HepG2 (cell line): ENCODE data around the gene CEP20. TPM values are rescaled to one million over a fixed set of nuclear protein-coding genes. Genes with fewer than 3 reads are reported as not detected.
A peak's percentile ranks its signal among the peaks of the same experiment; 100 is the strongest.

ENCODE experiments used
- ATAC-seq: fragments of 200-7000 bp; cut with Tn5 transposase; 3 replicates; pipeline ENCODE4 v1.9.1; 2020; ENCODE audit warnings: mild to moderate bottlenecking, moderate library complexity
- BruUV-seq: library from RNA; stranded (reverse); fragments of 400-500 nt; replicated peaks from 2 replicates; lab custom pipeline; 2021; lab: Mats Ljungman, UMichigan
- CTCF ChIA-PET: fragments of 300-600 bp; formaldehyde crosslinking; extraction: SDS; loops from one replicate; lab custom pipeline; 2021; ENCODE audit warnings: low total read pairs, inconsistent platforms, low intra/inter-chr PET ratio; lab: Yijun Ruan, JAX
- POLR2A ChIA-PET: fragments of 350-600 bp; sonication (Branson Sonifier 250); formaldehyde crosslinking; loops from one replicate; lab custom pipeline; 2020; ENCODE audit warnings: antibody characterized with exemption, inconsistent platforms; lab: Yijun Ruan, JAX
- DNase-seq: peaks from one replicate; pipeline ENCODE4 v3.0.0-alpha.2; 2015; ENCODE audit warnings: low spot score
- FAIRE-seq: peaks from 3 replicates; lab custom pipeline; 2011; peaks lifted over from hg19 to GRCh38; lab: Jason Lieb, UNC
- H2AFZ ChIP-seq: one replicate; pipeline ENCODE4 v1.6.1; 2011; ENCODE audit warnings: low read length, inconsistent platforms
- H3K27ac ChIP-seq: fragments of 300-600 bp; 3 replicates; pipeline ENCODE4 v1.8.0; 2011; ENCODE audit warnings: mixed run types, mild to moderate bottlenecking, mixed read lengths, low read length, inconsistent platforms; ENCODE audit not compliant: insufficient read depth; ENCODE audit errors: extremely low read length
- H3K27me3 ChIP-seq, 2 experiments: fragments of 200-600 bp in 1 of 2; 2 replicates in 1 of 2; 3 replicates in 1 of 2; pipeline versions ENCODE4 v1.6.0 to v1.8.0; 2011; ENCODE audit warnings: low read length in 2 of 2, mild to moderate bottlenecking in 2 of 2, moderate library complexity in 2 of 2, inconsistent platforms in 1 of 2; ENCODE audit not compliant: insufficient read depth in 2 of 2, control insufficient read depth in 1 of 2
- H3K36me3 ChIP-seq, 2 experiments: fragments of 200-600 bp in 1 of 2; replicated peaks in 1 of 2; 2 replicates in 1 of 2; 3 replicates in 1 of 2; pipeline versions ENCODE4 v1.5.1 to v1.8.0; 2011; ENCODE audit warnings: low read length in 2 of 2, inconsistent platforms in 1 of 2; ENCODE audit not compliant: insufficient read depth in 2 of 2, control insufficient read depth in 1 of 2
- H3K4me1 ChIP-seq: 2 replicates; pipeline ENCODE4 v1.5.1; 2012; ENCODE audit warnings: low read length, inconsistent platforms; ENCODE audit not compliant: insufficient read depth
- H3K4me2 ChIP-seq: 2 replicates; pipeline ENCODE4 v1.6.0; 2011; ENCODE audit warnings: low read depth, low read length, inconsistent platforms
- H3K4me3 ChIP-seq, 3 experiments: fragments of 200-600 bp in 1 of 3; sonication (generic), shearing (Covaris generic) in 1 of 3; replicated peaks in 1 of 3; 2 replicates each; pipeline ENCODE4 v1.5.1; 2011 to 2016; ENCODE audit warnings: low read length in 3 of 3, inconsistent platforms in 2 of 3, low read depth in 2 of 3, mild to moderate bottlenecking in 2 of 3, control low read depth in 1 of 3, mixed read lengths in 1 of 3; ENCODE audit not compliant: insufficient read depth in 1 of 3
- H3K79me2 ChIP-seq: one replicate; pipeline ENCODE4 v1.6.1; 2011; ENCODE audit warnings: low read length, inconsistent platforms; ENCODE audit not compliant: insufficient read depth
- H3K9ac ChIP-seq: 2 replicates; pipeline ENCODE4 v1.6.0; 2011; ENCODE audit warnings: mild to moderate bottlenecking, low read depth, low read length, inconsistent platforms; ENCODE audit not compliant: insufficient read depth
- H3K9me3 ChIP-seq: 2 replicates; pipeline ENCODE4 v1.5.1; 2012; ENCODE audit warnings: mild to moderate bottlenecking, low read length
- H4K20me1 ChIP-seq: 2 replicates; pipeline ENCODE4 v1.6.0; 2011; ENCODE audit warnings: inconsistent platforms, mild to moderate bottlenecking, low read length, moderate library complexity; ENCODE audit not compliant: insufficient read depth
- HIVEP1 ChIP-seq: sonication (generic); formaldehyde crosslinking; IDR thresholded peaks from 2 replicates; pipeline ENCODE4 v1.4.0; 2020; ENCODE audit warnings: mild to moderate bottlenecking, missing genetic modification reagents
- PITX1 ChIP-seq: sonication (generic); formaldehyde crosslinking; IDR thresholded peaks from 2 replicates; pipeline ENCODE4 v1.5.1; 2020; ENCODE audit warnings: mild to moderate bottlenecking, missing genetic modification reagents
- RXRB ChIP-seq: IDR thresholded peaks from 2 replicates; pipeline ENCODE4 v1.6.1; 2016; ENCODE audit warnings: borderline replicate concordance, missing genetic modification reagents, missing compliant biosample characterization
- TMF1 ChIP-seq: sonication (generic); formaldehyde crosslinking; IDR thresholded peaks from 2 replicates; pipeline ENCODE4 v1.8.1; 2022; ENCODE audit warnings: low read depth, missing genetic modification reagents
- ZFP90 ChIP-seq: sonication (generic); formaldehyde crosslinking; IDR thresholded peaks from 2 replicates; pipeline ENCODE4 v1.8.0; 2022; ENCODE audit warnings: missing genetic modification reagents, mild to moderate bottlenecking, inconsistent platforms, borderline replicate concordance
- ZNF382 ChIP-seq: sonication (generic); formaldehyde crosslinking; IDR thresholded peaks from 2 replicates; pipeline ENCODE4 v1.5.0; 2020; ENCODE audit warnings: missing genetic modification reagents, mild to moderate bottlenecking, borderline replicate concordance
- WGBS: methylation state at CpG from one replicate; pipeline ENCODE4 v1.1.6; 2017; ENCODE audit warnings: low lambda C conversion rate; 5-methylcytosine and 5-hydroxymethylcytosine counted together
- in situ Hi-C: cut with HindIII; loops from 2 replicates; pipeline ENCODE4 v1.10.0; 2017; ENCODE audit warnings: low pct_unique_long_range_greater_than_20kb; ENCODE audit not compliant: extremely low pct_ligation_motif_present
- intact Hi-C: fragments of 100-400 bp; cut with micrococcal nuclease; formaldehyde crosslinking; loops from one replicate; pipeline ENCODE4 v1.10.0; 2022; ENCODE audit not compliant: unreplicated experiment
- polyA plus RNA-seq, 8 experiments: library from polyadenylated mRNA; depleted of rRNA in 3 of 8; stranded (reverse) in 7 of 8; unstranded in 1 of 8; fragments of >200 nt; fragmentation: Illumina TruSeq in 4 of 8; extraction: Trizol in 4 of 8; gene quantifications; 2 replicates each; pipeline versions ENCODE4 v1.2.1 to v1.2.3, GENCODE V29; 2011 to 2016; ENCODE audit warnings: low read depth in 4 of 8, missing spikeins in 1 of 8, mixed read lengths in 1 of 8; ENCODE audit not compliant: insufficient read depth in 1 of 8
- total RNA-seq, 5 experiments: library from RNA; depleted of rRNA; stranded (reverse); fragments of >200 nt; fragmentation: Illumina TruSeq; extraction: Trizol; gene quantifications; 2 replicates each; pipeline ENCODE4 v1.2.3, GENCODE V29; 2016; ENCODE audit warnings: low read depth in 1 of 5
- TF ChIP-seq, protein P1 (sequence below): sonication (generic); formaldehyde crosslinking; IDR thresholded peaks from 2 replicates; pipeline ENCODE4; 2020; ENCODE audit warnings: missing genetic modification reagents, mild to moderate bottlenecking, borderline replicate concordance
- TF ChIP-seq, protein P2 (sequence below): IDR thresholded peaks from 2 replicates; pipeline ENCODE4 v1.6.1; 2016; ENCODE audit warnings: low read depth, control low read depth
- TF ChIP-seq, protein P3 (sequence below): sonication (generic); formaldehyde crosslinking; IDR thresholded peaks from 2 replicates; pipeline ENCODE4 v1.5.1; 2020; ENCODE audit warnings: mild to moderate bottlenecking, missing genetic modification reagents, moderate library complexity
- TF ChIP-seq, protein P4 (sequence below): sonication (generic); formaldehyde crosslinking; IDR thresholded peaks from 2 replicates; pipeline ENCODE4 v1.4.0; 2020; ENCODE audit warnings: missing genetic modification reagents, mild to moderate bottlenecking, borderline replicate concordance

The CEP20 gene
- total and polyA plus RNA-seq, 2 of the 13 experiments (the other 11 are each of a cell fraction or from before 2014, with no cell fraction given): 53.0 to 54.1 TPM

DNA sequence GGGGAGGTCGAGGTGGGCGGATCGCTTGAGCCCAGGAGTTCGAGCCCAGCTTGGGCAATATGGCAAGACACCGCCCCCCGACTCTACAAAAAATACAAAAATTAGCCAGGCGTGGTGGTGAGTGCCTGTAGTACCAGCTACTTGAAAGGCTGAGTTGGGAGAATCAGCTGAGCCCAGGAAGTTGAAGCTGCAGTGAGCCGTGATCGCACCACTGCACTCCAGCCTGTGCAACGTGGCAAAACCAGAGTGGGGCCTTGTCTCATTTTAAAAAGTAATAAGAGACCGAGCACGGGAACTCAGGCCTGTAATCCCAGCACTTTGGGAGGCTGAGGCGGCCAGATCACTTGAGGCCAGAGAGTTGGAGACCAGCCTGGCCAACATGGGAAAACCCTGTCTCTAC lies 36.6 kb upstream of the CEP20 start:
- intact Hi-C loops: loop anchor here (5.0 kb wide), 1 partner anchor 38 kb away; the partner anchor contains the start of gene CEP20
- no peaks in the 10 kb centered on the region for H3K36me3 ChIP-seq
- H3K27me3 ChIP-seq: 0 out of 5 replicates have a peak, but pooled peaks cover 0 to 4% of the 10 kb centered on the region in 2 experiments
- peaks cover 31% of the 10 kb centered on the region for H3K4me1 ChIP-seq
- POLR2A ChIA-PET: no interaction called here
- FAIRE-seq (no peak), ATAC-seq (no peak), DNase-seq (no peak)
- H3K4me2 ChIP-seq: no peak overlapping the region
- no peak overlapping the region for H3K9ac ChIP-seq
- H3K4me3 ChIP-seq: no peak overlapping the region
- no TSS peak for BruUV-seq
- no peak overlapping the region for H2AFZ ChIP-seq
- H4K20me1 ChIP-seq: no peaks in the 10 kb centered on the region
- in situ Hi-C loops: no loop called here
- H3K27ac ChIP-seq: no peak overlapping the region
- no peaks in the 10 kb centered on the region for H3K9me3 ChIP-seq
- 77% methylated on average over 13 of the region's 13 CpGs for WGBS
- TF ChIP-seq, protein P1, sequence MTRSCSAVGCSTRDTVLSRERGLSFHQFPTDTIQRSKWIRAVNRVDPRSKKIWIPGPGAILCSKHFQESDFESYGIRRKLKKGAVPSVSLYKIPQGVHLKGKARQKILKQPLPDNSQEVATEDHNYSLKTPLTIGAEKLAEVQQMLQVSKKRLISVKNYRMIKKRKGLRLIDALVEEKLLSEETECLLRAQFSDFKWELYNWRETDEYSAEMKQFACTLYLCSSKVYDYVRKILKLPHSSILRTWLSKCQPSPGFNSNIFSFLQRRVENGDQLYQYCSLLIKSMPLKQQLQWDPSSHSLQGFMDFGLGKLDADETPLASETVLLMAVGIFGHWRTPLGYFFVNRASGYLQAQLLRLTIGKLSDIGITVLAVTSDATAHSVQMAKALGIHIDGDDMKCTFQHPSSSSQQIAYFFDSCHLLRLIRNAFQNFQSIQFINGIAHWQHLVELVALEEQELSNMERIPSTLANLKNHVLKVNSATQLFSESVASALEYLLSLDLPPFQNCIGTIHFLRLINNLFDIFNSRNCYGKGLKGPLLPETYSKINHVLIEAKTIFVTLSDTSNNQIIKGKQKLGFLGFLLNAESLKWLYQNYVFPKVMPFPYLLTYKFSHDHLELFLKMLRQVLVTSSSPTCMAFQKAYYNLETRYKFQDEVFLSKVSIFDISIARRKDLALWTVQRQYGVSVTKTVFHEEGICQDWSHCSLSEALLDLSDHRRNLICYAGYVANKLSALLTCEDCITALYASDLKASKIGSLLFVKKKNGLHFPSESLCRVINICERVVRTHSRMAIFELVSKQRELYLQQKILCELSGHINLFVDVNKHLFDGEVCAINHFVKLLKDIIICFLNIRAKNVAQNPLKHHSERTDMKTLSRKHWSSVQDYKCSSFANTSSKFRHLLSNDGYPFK (CRISPR knock-in tag): 0 out of 2 replicates have a peak, but pooled peaks have one; percentile 10
- TF ChIP-seq, protein P2, sequence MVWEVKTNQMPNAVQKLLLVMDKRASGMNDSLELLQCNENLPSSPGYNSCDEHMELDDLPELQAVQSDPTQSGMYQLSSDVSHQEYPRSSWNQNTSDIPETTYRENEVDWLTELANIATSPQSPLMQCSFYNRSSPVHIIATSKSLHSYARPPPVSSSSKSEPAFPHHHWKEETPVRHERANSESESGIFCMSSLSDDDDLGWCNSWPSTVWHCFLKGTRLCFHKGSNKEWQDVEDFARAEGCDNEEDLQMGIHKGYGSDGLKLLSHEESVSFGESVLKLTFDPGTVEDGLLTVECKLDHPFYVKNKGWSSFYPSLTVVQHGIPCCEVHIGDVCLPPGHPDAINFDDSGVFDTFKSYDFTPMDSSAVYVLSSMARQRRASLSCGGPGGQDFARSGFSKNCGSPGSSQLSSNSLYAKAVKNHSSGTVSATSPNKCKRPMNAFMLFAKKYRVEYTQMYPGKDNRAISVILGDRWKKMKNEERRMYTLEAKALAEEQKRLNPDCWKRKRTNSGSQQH (CRISPR knock-in tag): no peak
- TF ChIP-seq RXRB (CRISPR knock-in tag): no peak
- TF ChIP-seq ZNF382 (CRISPR knock-in tag): no peak
- TF ChIP-seq, protein P3, sequence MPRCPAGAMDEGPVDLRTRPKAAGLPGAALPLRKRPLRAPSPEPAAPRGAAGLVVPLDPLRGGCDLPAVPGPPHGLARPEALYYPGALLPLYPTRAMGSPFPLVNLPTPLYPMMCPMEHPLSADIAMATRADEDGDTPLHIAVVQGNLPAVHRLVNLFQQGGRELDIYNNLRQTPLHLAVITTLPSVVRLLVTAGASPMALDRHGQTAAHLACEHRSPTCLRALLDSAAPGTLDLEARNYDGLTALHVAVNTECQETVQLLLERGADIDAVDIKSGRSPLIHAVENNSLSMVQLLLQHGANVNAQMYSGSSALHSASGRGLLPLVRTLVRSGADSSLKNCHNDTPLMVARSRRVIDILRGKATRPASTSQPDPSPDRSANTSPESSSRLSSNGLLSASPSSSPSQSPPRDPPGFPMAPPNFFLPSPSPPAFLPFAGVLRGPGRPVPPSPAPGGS (CRISPR knock-in tag): no peak
- no peak for TF ChIP-seq ZFP90
- TF ChIP-seq, protein P4, sequence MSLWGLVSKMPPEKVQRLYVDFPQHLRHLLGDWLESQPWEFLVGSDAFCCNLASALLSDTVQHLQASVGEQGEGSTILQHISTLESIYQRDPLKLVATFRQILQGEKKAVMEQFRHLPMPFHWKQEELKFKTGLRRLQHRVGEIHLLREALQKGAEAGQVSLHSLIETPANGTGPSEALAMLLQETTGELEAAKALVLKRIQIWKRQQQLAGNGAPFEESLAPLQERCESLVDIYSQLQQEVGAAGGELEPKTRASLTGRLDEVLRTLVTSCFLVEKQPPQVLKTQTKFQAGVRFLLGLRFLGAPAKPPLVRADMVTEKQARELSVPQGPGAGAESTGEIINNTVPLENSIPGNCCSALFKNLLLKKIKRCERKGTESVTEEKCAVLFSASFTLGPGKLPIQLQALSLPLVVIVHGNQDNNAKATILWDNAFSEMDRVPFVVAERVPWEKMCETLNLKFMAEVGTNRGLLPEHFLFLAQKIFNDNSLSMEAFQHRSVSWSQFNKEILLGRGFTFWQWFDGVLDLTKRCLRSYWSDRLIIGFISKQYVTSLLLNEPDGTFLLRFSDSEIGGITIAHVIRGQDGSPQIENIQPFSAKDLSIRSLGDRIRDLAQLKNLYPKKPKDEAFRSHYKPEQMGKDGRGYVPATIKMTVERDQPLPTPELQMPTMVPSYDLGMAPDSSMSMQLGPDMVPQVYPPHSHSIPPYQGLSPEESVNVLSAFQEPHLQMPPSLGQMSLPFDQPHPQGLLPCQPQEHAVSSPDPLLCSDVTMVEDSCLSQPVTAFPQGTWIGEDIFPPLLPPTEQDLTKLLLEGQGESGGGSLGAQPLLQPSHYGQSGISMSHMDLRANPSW (CRISPR knock-in tag): no peak
- TF ChIP-seq HIVEP1: no peak
- TF ChIP-seq TMF1 (CRISPR knock-in tag): no peak
- 0 out of 2 replicates have a peak, but pooled peaks have one; percentile 7 for TF ChIP-seq PITX1 (CRISPR knock-in tag)
- TF ChIP-seq, all 625 proteins: peak for 2
- CTCF ChIA-PET: no interaction called here
- H3K79me2 ChIP-seq: no peaks in the 10 kb centered on the region
